SK-N-SH (cell line): ENCODE data around the gene RBM41. TPM values are rescaled to one million over a fixed set of nuclear protein-coding genes. Genes with fewer than 3 reads are reported as not detected.

Experiments
- CTCF ChIA-PET: fragments of 300-600, 350-600 bp; formaldehyde crosslinking; extraction: SDS; loops from one replicate; lab custom pipeline; 2021; lab: Yijun Ruan, JAX
- POLR2A ChIA-PET: fragments of 350-600 bp; sonication (Branson Sonifier 250); formaldehyde crosslinking; extraction: SDS; loops from one replicate; lab custom pipeline; 2020; ENCODE audit warnings: antibody characterized with exemption, inconsistent platforms; lab: Yijun Ruan, JAX
- DNase-seq: peaks from one replicate; pipeline ENCODE4 v3.0.0; 2012
- H2AFZ ChIP-seq: fragments of 200-600 bp; sonication (generic); 2 replicates; pipeline ENCODE4 v1.8.1; 2016; ENCODE audit warnings: antibody characterized with exemption, mild to moderate bottlenecking, low read depth
- H3F3A ChIP-seq: fragments of 200-600 bp; sonication (generic); replicated peaks from 2 replicates; pipeline ENCODE3; 2016; ENCODE audit warnings: antibody characterized with exemption, mild to moderate bottlenecking; ENCODE audit not compliant: insufficient read depth
- H3K27ac ChIP-seq, 2 experiments: fragments of 200-500 bp in 1 of 2; fragments of 200-600 bp in 1 of 2; sonication (Bioruptor generic) in 1 of 2; sonication (generic), shearing (Covaris generic) in 1 of 2; 2 replicates each; pipeline versions ENCODE4 v1.5.1 to v1.6.1; 2014 to 2016; ENCODE audit warnings: low read depth in 2 of 2, inconsistent platforms in 1 of 2, low read length in 1 of 2, mild to moderate bottlenecking in 1 of 2, mixed read lengths in 1 of 2
- H3K27me3 ChIP-seq: fragments of 200-600 bp; sonication (generic), shearing (Covaris generic); 2 replicates; pipeline ENCODE4 v1.6.1; 2016; ENCODE audit warnings: mixed run types; ENCODE audit not compliant: insufficient read depth
- H3K36me3 ChIP-seq, 2 experiments: fragments of 200-500 bp in 1 of 2; fragments of 200-600 bp in 1 of 2; sonication (Bioruptor generic) in 1 of 2; sonication (generic) in 1 of 2; replicated peaks in 1 of 2; 2 replicates each; pipeline versions ENCODE3 to v1.5.1; 2014 to 2016; ENCODE audit warnings: low read length in 1 of 2, mild to moderate bottlenecking in 1 of 2; ENCODE audit not compliant: insufficient read depth in 2 of 2, control insufficient read depth in 1 of 2
- H3K4me1 ChIP-seq, 2 experiments: fragments of 200-500 bp in 1 of 2; fragments of 200-600 bp in 1 of 2; sonication (Bioruptor generic) in 1 of 2; sonication (generic), shearing (Covaris generic) in 1 of 2; 2 replicates each; pipeline versions ENCODE4 v1.5.1 to v1.6.1; 2014 to 2016; ENCODE audit warnings: low read depth in 1 of 2, low read length in 1 of 2, mixed run types in 1 of 2; ENCODE audit not compliant: insufficient read depth in 2 of 2, control insufficient read depth in 1 of 2
- H3K4me2 ChIP-seq: fragments of 200-600 bp; sonication (generic), shearing (Covaris generic); 2 replicates; pipeline ENCODE4 v1.6.1; 2017; ENCODE audit warnings: mixed run types
- H3K4me3 ChIP-seq, 2 experiments: fragments of 200-500 bp in 1 of 2; fragments of 200-600 bp in 1 of 2; sonication (Bioruptor generic) in 1 of 2; sonication (generic), shearing (Covaris generic) in 1 of 2; 2 replicates each; pipeline versions ENCODE4 v1.5.1 to v1.8.1; 2014 to 2016; ENCODE audit warnings: low read depth in 2 of 2, inconsistent platforms in 1 of 2, low read length in 1 of 2, mild to moderate bottlenecking in 1 of 2, mixed read lengths in 1 of 2, moderate library complexity in 1 of 2
- H3K79me2 ChIP-seq: fragments of 200-600 bp; sonication (generic); 2 replicates; pipeline ENCODE4 v1.8.1; 2017; ENCODE audit warnings: mild to moderate bottlenecking; ENCODE audit not compliant: insufficient read depth
- H3K9ac ChIP-seq: fragments of 200-600 bp; sonication (generic); 2 replicates; pipeline ENCODE4 v1.6.1; 2017; ENCODE audit warnings: mixed run types
- H3K9me2 ChIP-seq: fragments of 200-600 bp; sonication (generic); 2 replicates; pipeline ENCODE4 v1.6.1; 2017; ENCODE audit warnings: mixed run types
- H3K9me3 ChIP-seq: fragments of 200-600 bp; sonication (generic); 2 replicates; pipeline ENCODE4 v1.6.1; 2017; ENCODE audit warnings: mixed run types, mild to moderate bottlenecking, moderate library complexity
- H4K20me1 ChIP-seq: fragments of 200-600 bp; sonication (generic); 2 replicates; pipeline ENCODE4 v1.6.1; 2017; ENCODE audit warnings: mild to moderate bottlenecking, mixed run types; ENCODE audit not compliant: insufficient read depth
- FOSL2 ChIP-seq: IDR thresholded peaks from 2 replicates; pipeline ENCODE4 v1.4.0; 2012; ENCODE audit warnings: low read depth, mild to moderate bottlenecking, moderate library complexity, borderline replicate concordance
- GABPA ChIP-seq: IDR thresholded peaks from 2 replicates; pipeline ENCODE4 v1.4.0; 2012; ENCODE audit warnings: low read depth, mild to moderate bottlenecking
- NFIC ChIP-seq: IDR thresholded peaks from 2 replicates; pipeline ENCODE4 v1.4.0; 2012; ENCODE audit warnings: borderline replicate concordance
- SIN3A ChIP-seq: IDR thresholded peaks from 2 replicates; pipeline ENCODE4 v1.6.1; 2012; ENCODE audit warnings: low read depth, mild to moderate bottlenecking, low read length, moderate library complexity, borderline replicate concordance
- YY1 ChIP-seq: IDR thresholded peaks from 2 replicates; pipeline ENCODE4 v1.4.0; 2012; ENCODE audit warnings: low read depth, mild to moderate bottlenecking
- ZBTB33 ChIP-seq: IDR thresholded peaks from 2 replicates; pipeline ENCODE4 v1.4.0; 2012; ENCODE audit warnings: low read depth, borderline replicate concordance
- WGBS: methylation state at CpG from one replicate; pipeline ENCODE4 v1.1.6; 2017; ENCODE audit warnings: low lambda C conversion rate; 5-methylcytosine and 5-hydroxymethylcytosine counted together
- polyA plus RNA-seq, 3 experiments: library from polyadenylated mRNA; depleted of rRNA; stranded (reverse); fragments of >200 nt; gene quantifications; 2 replicates each; pipeline ENCODE4 v1.2.3, GENCODE V29; 2012
- TF ChIP-seq, protein P1 (sequence below): IDR thresholded peaks from 2 replicates; pipeline ENCODE4 v1.6.1; 2012; ENCODE audit warnings: mild to moderate bottlenecking, low read depth, low read length, moderate library complexity

Gene RBM41
- polyA plus RNA-seq, 1 of the 3 experiments (the other 2 are of a cell fraction), result 4.2 TPM

DNA sequence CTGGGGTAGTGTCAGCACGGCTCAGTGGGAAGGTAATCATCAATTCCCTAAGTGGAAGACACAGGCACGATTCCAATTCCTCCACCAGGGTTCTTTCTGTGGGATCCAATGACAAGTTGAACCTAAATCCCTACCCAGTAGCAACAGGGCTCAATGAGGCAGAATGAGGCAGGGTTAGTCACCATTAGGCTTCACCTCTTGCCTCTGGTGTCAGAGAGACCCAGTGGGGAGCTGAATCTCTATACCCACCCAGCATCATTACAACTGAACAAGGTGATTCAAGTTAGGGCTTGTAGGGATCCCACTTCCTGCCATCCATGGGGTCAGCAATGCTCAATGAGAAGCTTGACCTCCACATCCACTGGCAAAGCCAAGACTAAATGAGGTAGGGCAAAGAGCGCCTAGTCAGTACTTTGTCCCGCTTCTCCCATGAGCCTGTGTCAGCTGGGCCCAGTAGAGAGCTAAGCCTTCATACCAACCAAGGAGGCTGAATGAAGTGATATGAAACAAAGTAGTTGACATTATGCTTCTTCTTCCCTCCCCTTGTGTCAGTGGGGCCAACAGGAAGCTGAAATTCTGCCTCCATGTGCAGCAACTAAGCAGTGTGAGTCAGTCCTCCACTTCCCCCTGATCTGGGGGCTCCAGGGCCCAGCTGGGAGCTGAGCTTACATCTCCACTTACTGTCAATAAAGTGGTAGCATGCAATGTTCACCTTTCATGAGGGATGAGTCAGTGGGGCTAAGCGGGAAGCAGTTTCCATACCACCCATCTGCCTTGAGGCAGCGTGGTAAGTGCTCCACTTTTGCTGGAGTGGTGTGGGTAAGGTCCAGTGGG is 36.4 kb upstream of the RBM41 start:
- CTCF ChIA-PET, result no interaction called here
- no peak overlapping the region for H3K9ac ChIP-seq
- 39% methylated on average over 5 of the region's 6 CpGs for WGBS

More for the DNA sequence above, 36.4 kb upstream of the RBM41 start:
- H2AFZ ChIP-seq, result no peak overlapping the region
- no peak overlapping the region for H3K4me3 ChIP-seq
- H4K20me1 ChIP-seq, result no peaks in the 10 kb centered on the region
- no peak overlapping the region for H3K4me2 ChIP-seq
- no peaks in the 10 kb centered on the region for H3F3A ChIP-seq
- POLR2A ChIA-PET, result no interaction called here
- TF ChIP-seq NFIC (no peak), YY1 (no peak), ZBTB33 (no peak), GABPA (no peak), SIN3A (no peak), FOSL2 (no peak)
- TF ChIP-seq, protein P1, sequence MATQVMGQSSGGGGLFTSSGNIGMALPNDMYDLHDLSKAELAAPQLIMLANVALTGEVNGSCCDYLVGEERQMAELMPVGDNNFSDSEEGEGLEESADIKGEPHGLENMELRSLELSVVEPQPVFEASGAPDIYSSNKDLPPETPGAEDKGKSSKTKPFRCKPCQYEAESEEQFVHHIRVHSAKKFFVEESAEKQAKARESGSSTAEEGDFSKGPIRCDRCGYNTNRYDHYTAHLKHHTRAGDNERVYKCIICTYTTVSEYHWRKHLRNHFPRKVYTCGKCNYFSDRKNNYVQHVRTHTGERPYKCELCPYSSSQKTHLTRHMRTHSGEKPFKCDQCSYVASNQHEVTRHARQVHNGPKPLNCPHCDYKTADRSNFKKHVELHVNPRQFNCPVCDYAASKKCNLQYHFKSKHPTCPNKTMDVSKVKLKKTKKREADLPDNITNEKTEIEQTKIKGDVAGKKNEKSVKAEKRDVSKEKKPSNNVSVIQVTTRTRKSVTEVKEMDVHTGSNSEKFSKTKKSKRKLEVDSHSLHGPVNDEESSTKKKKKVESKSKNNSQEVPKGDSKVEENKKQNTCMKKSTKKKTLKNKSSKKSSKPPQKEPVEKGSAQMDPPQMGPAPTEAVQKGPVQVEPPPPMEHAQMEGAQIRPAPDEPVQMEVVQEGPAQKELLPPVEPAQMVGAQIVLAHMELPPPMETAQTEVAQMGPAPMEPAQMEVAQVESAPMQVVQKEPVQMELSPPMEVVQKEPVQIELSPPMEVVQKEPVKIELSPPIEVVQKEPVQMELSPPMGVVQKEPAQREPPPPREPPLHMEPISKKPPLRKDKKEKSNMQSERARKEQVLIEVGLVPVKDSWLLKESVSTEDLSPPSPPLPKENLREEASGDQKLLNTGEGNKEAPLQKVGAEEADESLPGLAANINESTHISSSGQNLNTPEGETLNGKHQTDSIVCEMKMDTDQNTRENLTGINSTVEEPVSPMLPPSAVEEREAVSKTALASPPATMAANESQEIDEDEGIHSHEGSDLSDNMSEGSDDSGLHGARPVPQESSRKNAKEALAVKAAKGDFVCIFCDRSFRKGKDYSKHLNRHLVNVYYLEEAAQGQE, result no peak
- H3K79me2 ChIP-seq, result no peaks in the 10 kb centered on the region
- no peak overlapping the region for H3K27ac ChIP-seq
- H3K9me3 ChIP-seq, result no peaks in the 10 kb centered on the region
- no peaks in the 10 kb centered on the region for H3K9me2 ChIP-seq
- H3K4me1 ChIP-seq, result no peaks in the 10 kb centered on the region; a peak in 1 of 4 replicates
- no peaks in the 10 kb centered on the region for H3K36me3 ChIP-seq
- H3K27me3 ChIP-seq, result no peaks in the 10 kb centered on the region; the same call in 1 of the 2 replicates
- DNase-seq, result no peak
